Stomach (tissue), 9 donors: ENCODE data around the gene CALY. TPM values are rescaled to one million over a fixed set of nuclear protein-coding genes. Genes with fewer than 3 reads are reported as not detected.
"Not testable (repeated sequence)": the region's sequence is repeated elsewhere in the genome, so short reads cannot be mapped to it uniquely, and the experiment has no call there.

Experiments used
- DNase-seq, 2 donors: peaks; one replicate each; pipeline versions ENCODE4 v3.0.0 to v3.0.0-alpha.2; 2013 to 2019
- H3K27ac ChIP-seq, 5 donors: fragments of 200-600 bp in 4 of 5; sonication (generic) in 4 of 5; one replicate each; pipeline ENCODE4 v1.5.1; 2013 to 2019; ENCODE audit warnings: mild to moderate bottlenecking in 1 of 5, moderate library complexity in 1 of 5
- H3K27me3 ChIP-seq, 3 donors: fragments of 200-600 bp; sonication (generic); one replicate each; pipeline ENCODE4 v1.5.1; 2017 to 2019; ENCODE audit warnings: mixed run types in 1 of 3
- H3K36me3 ChIP-seq, 4 donors: fragments of 200-600 bp; sonication (generic); 1 replicate in 3 of 4; 2 replicates in 1 of 4; pipeline ENCODE4 v1.5.1; 2016 to 2019
- H3K4me1 ChIP-seq, 4 donors: fragments of 200-600 bp; sonication (generic); one replicate each; pipeline ENCODE4 v1.5.1; 2016 to 2019
- H3K4me3 ChIP-seq, 4 donors: fragments of 200-600 bp; sonication (generic) in 3 of 4; one replicate each; pipeline ENCODE4 v1.5.1; 2016 to 2019; ENCODE audit warnings: mild to moderate bottlenecking in 1 of 4
- H3K9me3 ChIP-seq, 4 donors: fragments of 200-600 bp; sonication (generic); one replicate each; pipeline ENCODE4 v1.5.1; 2016 to 2019
- EP300 ChIP-seq: sonication (generic); formaldehyde crosslinking; IDR thresholded peaks from one replicate; pipeline ENCODE4 v1.6.1; 2017; ENCODE audit warnings: antibody characterized with exemption
- POLR2A ChIP-seq, 4 donors: fragments of 450-650 bp; IDR thresholded peaks; one replicate each; pipeline ENCODE4 v1.6.1; 2016; ENCODE audit warnings: antibody characterized with exemption in 4 of 4, control low read depth in 2 of 4, mild to moderate bottlenecking in 1 of 4, moderate library complexity in 1 of 4
- POLR2AphosphoS5 ChIP-seq, 3 donors: sonication (generic); formaldehyde crosslinking; IDR thresholded peaks; one replicate each; pipeline ENCODE4 v1.6.1; 2016; ENCODE audit warnings: antibody characterized with exemption in 3 of 3
- WGBS, 5 donors: extraction: QIAGEN DNeasy Blood & Tissue Kit in 3 of 5; methylation state at CpG; one replicate each; pipeline versions ENCODE4 v1.1.5 to v1.1.7; 2013 to 2018; 5-methylcytosine and 5-hydroxymethylcytosine counted together
- intact Hi-C: fragments of 100-400 bp; cut with DNase I; formaldehyde crosslinking; loops from one replicate; pipeline ENCODE4 v1.15.1; 2023; ENCODE audit warnings: low total_unique reads
- polyA plus RNA-seq, 3 donors: library from polyadenylated mRNA; stranded (reverse); fragments of 200-250 nt; gene quantifications; one replicate each; pipeline ENCODE4 v1.2.3, GENCODE V29; 2013
- total RNA-seq, 5 donors: library from RNA; depleted of rRNA; stranded (reverse); fragments of >200 nt; gene quantifications; one replicate each; pipeline versions ENCODE4 v1.1.0 to v1.2.3, GENCODE V29; 2014 to 2016
- TF ChIP-seq, protein P1 (sequence below), 7 experiments: fragments of 450-650 bp in 4 of 7; fragments of 200-600 bp in 3 of 7; sonication (generic) in 3 of 7; IDR thresholded peaks; one replicate each; pipeline ENCODE4 v1.5.1; 2016 to 2019; ENCODE audit warnings: antibody characterized with exemption in 7 of 7, control low read depth in 2 of 7, mild to moderate bottlenecking in 1 of 7
- donor health status: healthy with polysubstance abuse.
- donor health status: Bipolar disorder and iron deficiency.
- donor health status: healthy.

CALY gene
- total and polyA plus RNA-seq, 8 donors: 0.44 to 2.6 (median 1.4) TPM; not detected in 4

- 11 to 20% (median 18%) methylated on average over 4 to 20 of the region's 20 CpGs for WGBS, 5 donors
- Histone ChIP-seq H3K36me3 (no peaks in the 10 kb centered on the region), H3K27ac (peak overlapping the region in 1 of 5 donors; percentile 54), H3K9me3 (no peaks in the 10 kb centered on the region), H3K4me3 (peak overlapping the region; percentile 40 to 48 (median 44)), H3K27me3 (peaks cover 7 to 75% (median 52%) of the 10 kb centered on the region in 3 donors), H3K4me1 (peaks cover 30 to 34% (median 31%) of the 10 kb centered on the region in 4 donors)
- no peak for TF ChIP-seq POLR2A (IDR thresholded peaks at IDR 0.05)
- TF ChIP-seq, protein P1, sequence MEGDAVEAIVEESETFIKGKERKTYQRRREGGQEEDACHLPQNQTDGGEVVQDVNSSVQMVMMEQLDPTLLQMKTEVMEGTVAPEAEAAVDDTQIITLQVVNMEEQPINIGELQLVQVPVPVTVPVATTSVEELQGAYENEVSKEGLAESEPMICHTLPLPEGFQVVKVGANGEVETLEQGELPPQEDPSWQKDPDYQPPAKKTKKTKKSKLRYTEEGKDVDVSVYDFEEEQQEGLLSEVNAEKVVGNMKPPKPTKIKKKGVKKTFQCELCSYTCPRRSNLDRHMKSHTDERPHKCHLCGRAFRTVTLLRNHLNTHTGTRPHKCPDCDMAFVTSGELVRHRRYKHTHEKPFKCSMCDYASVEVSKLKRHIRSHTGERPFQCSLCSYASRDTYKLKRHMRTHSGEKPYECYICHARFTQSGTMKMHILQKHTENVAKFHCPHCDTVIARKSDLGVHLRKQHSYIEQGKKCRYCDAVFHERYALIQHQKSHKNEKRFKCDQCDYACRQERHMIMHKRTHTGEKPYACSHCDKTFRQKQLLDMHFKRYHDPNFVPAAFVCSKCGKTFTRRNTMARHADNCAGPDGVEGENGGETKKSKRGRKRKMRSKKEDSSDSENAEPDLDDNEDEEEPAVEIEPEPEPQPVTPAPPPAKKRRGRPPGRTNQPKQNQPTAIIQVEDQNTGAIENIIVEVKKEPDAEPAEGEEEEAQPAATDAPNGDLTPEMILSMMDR (IDR thresholded peaks at IDR 0.05): no peak
- no peak for TF ChIP-seq EP300
- no peak for TF ChIP-seq POLR2AphosphoS5 (IDR thresholded peaks at IDR 0.05)
- DNase-seq: no peak
- intact Hi-C loops: no loop called here
These were observed 11.8 kb downstream of the CALY start for GRCh38 chr10:133324857-133325260.

DNA sequence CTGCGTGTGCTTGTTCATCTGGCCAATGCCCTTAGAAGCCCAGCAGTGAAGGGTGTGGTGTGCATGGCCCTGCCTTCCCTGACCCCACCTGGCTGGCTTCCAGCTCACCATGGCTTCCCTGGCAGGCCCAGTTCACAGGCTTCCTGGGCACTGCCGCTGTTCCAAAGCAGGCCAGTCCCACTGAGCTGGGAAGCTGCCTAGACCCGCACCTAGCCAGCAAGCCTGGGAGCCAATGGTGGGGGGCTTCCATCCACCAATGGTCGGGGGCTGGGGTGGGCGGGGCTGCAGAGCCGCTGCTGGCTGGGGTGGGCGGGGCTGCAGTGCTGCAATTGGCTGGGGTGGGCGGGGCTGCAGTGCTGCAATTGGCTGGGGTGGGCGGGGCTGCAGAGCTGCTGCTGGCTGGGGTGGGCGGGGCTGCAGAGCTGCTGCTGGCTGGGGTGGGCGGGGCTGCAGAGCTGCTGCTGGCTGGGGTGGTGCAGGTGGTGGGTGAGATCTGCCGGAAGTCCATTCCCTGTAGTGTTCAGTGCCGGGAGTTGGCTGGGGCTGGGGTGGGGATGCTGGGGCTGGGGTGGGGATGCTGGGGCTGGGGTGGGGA lies 12.4 kb downstream of the CALY start:
- 2 to 16% (median 6%) methylated on average over 4 to 13 of the region's 13 CpGs for WGBS, 5 donors
- H3K4me1 ChIP-seq: peaks cover 24 to 28% (median 26%) of the 10 kb centered on the region in 4 donors
- DNase-seq: peak; percentile 87 to 92
- H3K27me3 ChIP-seq: peaks cover 7 to 75% (median 55%) of the 10 kb centered on the region in 3 donors
- TF ChIP-seq, protein P1 (IDR thresholded peaks at IDR 0.05): peak in 1 of 7 experiments; percentile 7
- TF ChIP-seq POLR2A (IDR thresholded peaks at IDR 0.05) (no peak), EP300 (no peak)
- no peaks in the 10 kb centered on the region for H3K9me3 ChIP-seq
- H3K4me3 ChIP-seq: peak overlapping the region; percentile 16 to 48 (median 30)
- intact Hi-C loops: no loop called here
- H3K36me3 ChIP-seq: no peaks in the 10 kb centered on the region
- H3K27ac ChIP-seq: peak overlapping the region in 4 of 5 donors; percentile 46 to 80 (median 67)

- H3K4me3 ChIP-seq, DNase-seq, intact Hi-C loops, H3K27ac ChIP-seq, H3K36me3 ChIP-seq, H3K9me3 ChIP-seq: not testable (repeated sequence)
- Histone ChIP-seq H3K27me3 (peaks cover 7 to 64% (median 36%) of the 10 kb centered on the region in 3 donors), H3K4me1 (peaks cover 25 to 34% (median 28%) of the 10 kb centered on the region in 4 donors)
- 80 to 88% (median 82%) methylated on average over 11 to 13 of the region's 14 CpGs for WGBS, 5 donors
These were observed 14.5 kb downstream of the CALY start for GRCh38 chr10:133322064-133322709.

DNA sequence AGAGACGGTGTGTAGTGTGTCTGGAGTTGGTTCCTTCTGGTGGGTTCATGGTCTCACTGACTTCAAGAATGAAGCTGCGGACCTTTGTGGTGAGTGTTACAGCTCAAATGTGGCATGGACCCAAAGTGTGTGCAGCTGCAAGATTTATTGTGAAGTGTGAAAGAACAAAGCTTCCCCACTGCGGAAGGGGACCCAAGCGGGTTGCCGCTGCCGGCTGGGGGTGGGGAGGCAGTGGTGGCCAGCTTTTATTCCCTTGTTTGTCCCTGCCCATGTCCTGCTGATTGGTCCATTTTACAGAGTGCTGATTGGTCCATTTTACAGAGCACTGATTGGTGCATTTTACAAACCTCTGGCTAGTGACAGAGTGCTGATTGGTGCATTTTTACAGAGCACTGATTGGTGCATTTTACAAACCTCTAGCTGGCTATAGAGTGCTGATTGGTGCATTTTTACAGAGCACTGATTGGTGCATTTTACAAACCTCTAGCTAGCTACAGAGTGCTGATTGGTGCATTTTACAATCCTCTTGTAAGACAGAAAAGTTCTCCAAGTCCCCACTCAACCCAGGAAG lies 15.8 kb downstream of the CALY start:
- DNase-seq, H3K4me3 ChIP-seq, intact Hi-C loops, H3K36me3 ChIP-seq, H3K27ac ChIP-seq, H3K9me3 ChIP-seq: not testable (repeated sequence)
- 87 to 96% (median 93%) methylated on average over 6 of the region's 6 CpGs for WGBS, 5 donors
- peaks cover 22 to 30% (median 25%) of the 10 kb centered on the region in 4 donors for H3K4me1 ChIP-seq
- peaks cover 0 to 52% (median 23%) of the 10 kb centered on the region in 3 donors for H3K27me3 ChIP-seq

- Histone ChIP-seq H3K27me3 (peaks cover 0 to 30% (median 7%) of the 10 kb centered on the region in 3 donors), H3K36me3 (no peaks in the 10 kb centered on the region), H3K27ac (no peak overlapping the region), H3K9me3 (no peaks in the 10 kb centered on the region), H3K4me1 (peaks cover 0 to 14% (median 6%) of the 10 kb centered on the region in 4 donors), H3K4me3 (peak overlapping the region; percentile 31 to 36 (median 34))
- intact Hi-C loops: no loop called here
- TF ChIP-seq POLR2AphosphoS5 (IDR thresholded peaks at IDR 0.05) (no peak), POLR2A (IDR thresholded peaks at IDR 0.05) (no peak), EP300 (no peak)
- TF ChIP-seq, protein P1 (IDR thresholded peaks at IDR 0.05): peak in 4 of 7 experiments; percentile 56 to 72 (median 64)
- peak; percentile 74 to 87 for DNase-seq
- WGBS, 5 donors: 0 to 13% (median 9%) methylated on average over 8 to 51 of the region's 51 CpGs
These were observed 18.1 kb downstream of the CALY start for GRCh38 chr10:133318494-133319127.
